Effector CD8-positive, alpha-beta T cell (primary cell): ENCODE measurements around the gene MAG.
"Not testable (repeated sequence)": the region's sequence is repeated elsewhere in the genome, so short reads cannot be mapped to it uniquely, and the experiment has no call there.

Experiments
- DNase-seq: peaks from one replicate; lab custom pipeline; 2025; lab: John Stamatoyannopoulos, UW

The MAG gene

GRCh38 chr19:35279985-35280821 is 11.8 kb upstream of the MAG start:
- DNase-seq = no peak

- no peak for DNase-seq
Observed at GRCh38 chr19:35281303-35281702, 10.7 kb upstream of the MAG start.

GRCh38 chr19:35284153-35285094 is 7.5 kb upstream of the MAG start:
- DNase-seq = no peak

- no peak for DNase-seq
Observed at GRCh38 chr19:35285095-35285449, 6.9 kb upstream of the MAG start.

GRCh38 chr19:35285465-35285864 is 6.5 kb upstream of the MAG start:
- not testable (repeated sequence) for DNase-seq

- not testable (repeated sequence) for DNase-seq
Observed at GRCh38 chr19:35286101-35286500, 5.9 kb upstream of the MAG start.

GRCh38 chr19:35287713-35288112 is 4.2 kb upstream of the MAG start:
- no peak for DNase-seq

- DNase-seq = no peak
Observed at GRCh38 chr19:35288331-35288730, 3.6 kb upstream of the MAG start.

- DNase-seq = no peak
Observed at GRCh38 chr19:35288906-35289305, 3.1 kb upstream of the MAG start.

GRCh38 chr19:35290381-35291127 is 1.4 kb upstream of the MAG start:
- no peak for DNase-seq

- DNase-seq = no peak
Observed at GRCh38 chr19:35291259-35291658, 702 bp upstream of the MAG start.

GRCh38 chr19:35292421-35293362 is 731 bp downstream of the MAG start:
- DNase-seq = no peak

GRCh38 chr19:35293363-35293739 is 1.4 kb downstream of the MAG start:
- no peak for DNase-seq

GRCh38 chr19:35293808-35294207 is 1.8 kb downstream of the MAG start:
- DNase-seq = no peak

GRCh38 chr19:35294328-35294727 is 2.4 kb downstream of the MAG start:
- no peak for DNase-seq

- no peak for DNase-seq
Observed at GRCh38 chr19:35294859-35295791, 3.2 kb downstream of the MAG start.

- DNase-seq = no peak
Observed at GRCh38 chr19:35295792-35296462, 4.0 kb downstream of the MAG start.

GRCh38 chr19:35296644-35297514 is 4.9 kb downstream of the MAG start:
- no peak for DNase-seq

- DNase-seq = no peak
Observed at GRCh38 chr19:35297515-35297848, 5.5 kb downstream of the MAG start.
